Left lobe of liver (tissue), 2 donors: Measurements from ENCODE around the gene GNAT3. TPM values are rescaled to one million over a fixed set of nuclear protein-coding genes. Genes with fewer than 3 reads are reported as not detected.
A peak's percentile ranks its signal among the peaks of the same experiment; 100 is the strongest.

Experiments
- ATAC-seq: fragments of 200-7000 bp; cut with Tn5 transposase; one replicate; pipeline ENCODE4 v1.9.1; 2020; ENCODE audit warnings: mild to moderate bottlenecking, moderate library complexity
- DNase-seq: peaks from one replicate; pipeline ENCODE4 v3.0.0-alpha.2; 2020; ENCODE audit warnings: low spot score
- total RNA-seq: library from RNA; stranded (reverse); gene quantifications from one replicate; pipeline ENCODE4 v1.2.1, GENCODE V29; 2021
- donor health status: DM: no; HTN: no; CAD: no; lungs with moderate emphysema.
- donor health status: DM: no; HTN: yes; CAD: no.

GNAT3 gene
- total RNA-seq: not detected

GRCh38 chr7:80511964-80512363 lies at the start of gene GNAT3:
TSS of gene GNAT3 (minus strand) at chr7:80512064. CDS start at chr7:80511926, 138 bp downstream.
- ATAC-seq (no peak), DNase-seq (no peak)

- ATAC-seq: no peak
- DNase-seq: no peak
Measured at GRCh38 chr7:80558116-80558515, 46.3 kb upstream of the GNAT3 start.

- ATAC-seq (no peak), DNase-seq (no peak)
Measured at GRCh38 chr7:80552031-80552694, 40.3 kb upstream of the GNAT3 start.

GRCh38 chr7:80550005-80550404 lies 38.1 kb upstream of the GNAT3 start:
- ATAC-seq (no peak), DNase-seq (no peak)

GRCh38 chr7:80548840-80549530 lies 37.1 kb upstream of the GNAT3 start:
- peak; percentile 14 for ATAC-seq
- DNase-seq: no peak

- ATAC-seq: no peak
Measured at GRCh38 chr7:80542398-80542797, 30.5 kb upstream of the GNAT3 start.

GRCh38 chr7:80540836-80541235 lies 29.0 kb upstream of the GNAT3 start:
- ATAC-seq: no peak
- no peak for DNase-seq

More at GRCh38 chr7:80542398-80542797, 30.5 kb upstream of the GNAT3 start:
- no peak for DNase-seq

GRCh38 chr7:80537091-80537490 lies 25.2 kb upstream of the GNAT3 start:
- DNase-seq: no peak
- no peak for ATAC-seq

GRCh38 chr7:80536426-80536825 lies 24.6 kb upstream of the GNAT3 start:
- DNase-seq (no peak), ATAC-seq (no peak)

- ATAC-seq: no peak
- no peak for DNase-seq
Measured at GRCh38 chr7:80533287-80533686, 21.4 kb upstream of the GNAT3 start.

- no peak for DNase-seq
- ATAC-seq: no peak
Measured at GRCh38 chr7:80532153-80532552, 20.3 kb upstream of the GNAT3 start.

- ATAC-seq (no peak), DNase-seq (no peak)
Measured at GRCh38 chr7:80530136-80530535, 18.3 kb upstream of the GNAT3 start.

GRCh38 chr7:80529362-80529761 lies 17.5 kb upstream of the GNAT3 start:
- DNase-seq (no peak), ATAC-seq (no peak)

- no peak for DNase-seq
- ATAC-seq: no peak
Measured at GRCh38 chr7:80528689-80529088, 16.8 kb upstream of the GNAT3 start.

GRCh38 chr7:80526472-80526871 lies 14.6 kb upstream of the GNAT3 start:
- DNase-seq (no peak), ATAC-seq (no peak)

- DNase-seq: no peak
- no peak for ATAC-seq
Measured at GRCh38 chr7:80524693-80525092, 12.8 kb upstream of the GNAT3 start.

- no peak for ATAC-seq
- DNase-seq: no peak
Measured at GRCh38 chr7:80521809-80522208, 9.9 kb upstream of the GNAT3 start.

GRCh38 chr7:80520199-80520598 lies 8.3 kb upstream of the GNAT3 start:
- no peak for ATAC-seq
- DNase-seq: no peak

- DNase-seq: no peak
- no peak for ATAC-seq
Measured at GRCh38 chr7:80517282-80517747, 5.5 kb upstream of the GNAT3 start.

- ATAC-seq: no peak
Measured at GRCh38 chr7:80515298-80515697, 3.4 kb upstream of the GNAT3 start.

GRCh38 chr7:80510021-80510420 lies 1.8 kb downstream of the GNAT3 start:
- no peak for DNase-seq
- ATAC-seq: no peak

More at GRCh38 chr7:80515298-80515697, 3.4 kb upstream of the GNAT3 start:
- DNase-seq: no peak

- DNase-seq (no peak), ATAC-seq (no peak)
Measured at GRCh38 chr7:80508440-80508839, 3.4 kb downstream of the GNAT3 start.
